SK-N-SH treated with all-trans-retinoic acid at 6 μM for 48 hours (cell line): ENCODE measurements around the gene SEL1L3.

Source experiments
- ATAC-seq: fragments of 200-7000 bp; cut with Tn5 transposase; 3 replicates; pipeline ENCODE4 v1.9.1; 2020; ENCODE audit warnings: mild to moderate bottlenecking, moderate library complexity
- BACH2 ChIP-seq: fragments of 250-450 bp; sonication (Bioruptor Pico); IDR thresholded peaks from 2 replicates; pipeline ENCODE4 v1.9.0; 2021; ENCODE audit warnings: mild to moderate bottlenecking, borderline replicate concordance
- CREB5 ChIP-seq: fragments of 250-450 bp; sonication (Bioruptor Pico); IDR thresholded peaks from 2 replicates; pipeline ENCODE4 v1.5.1; 2020; ENCODE audit warnings: low read depth, mild to moderate bottlenecking, moderate library complexity
- CSDC2 ChIP-seq: fragments of 250-450 bp; sonication (Bioruptor Pico); IDR thresholded peaks from 2 replicates; pipeline ENCODE4 v1.5.0; 2020; ENCODE audit warnings: mild to moderate bottlenecking, moderate library complexity
- CSRNP3 ChIP-seq: fragments of 250-450 bp; sonication (Bioruptor Pico); IDR thresholded peaks from 2 replicates; pipeline ENCODE4 v1.5.1; 2021; ENCODE audit warnings: mild to moderate bottlenecking, moderate library complexity
- ESRRG ChIP-seq: fragments of 250-450 bp; sonication (Bioruptor Pico); IDR thresholded peaks from 2 replicates; pipeline ENCODE4 v1.6.1; 2021; ENCODE audit warnings: mild to moderate bottlenecking
- GLIS3 ChIP-seq: fragments of 250-450 bp; sonication (Bioruptor Pico); IDR thresholded peaks from 2 replicates; pipeline ENCODE4 v1.5.0; 2020; ENCODE audit warnings: mild to moderate bottlenecking, moderate library complexity
- ISL1 ChIP-seq: fragments of 250-450 bp; sonication (Bioruptor Pico); IDR thresholded peaks from 2 replicates; pipeline ENCODE4 v2.1.2; 2022; ENCODE audit warnings: mild to moderate bottlenecking, moderate library complexity
- OSR1 ChIP-seq: fragments of 250-450 bp; sonication (Bioruptor Pico); IDR thresholded peaks from 2 replicates; pipeline ENCODE4 v1.8.0; 2022; ENCODE audit warnings: moderate library complexity, mild to moderate bottlenecking, inconsistent platforms
- PATZ1 ChIP-seq: fragments of 250-450 bp; sonication (Bioruptor Pico); IDR thresholded peaks from 2 replicates; pipeline ENCODE4 v1.8.0; 2020; ENCODE audit warnings: mild to moderate bottlenecking, moderate library complexity, borderline replicate concordance
- POU6F1 ChIP-seq: fragments of 250-450 bp; sonication (Bioruptor Pico); IDR thresholded peaks from 2 replicates; pipeline ENCODE4 v1.8.0; 2021; ENCODE audit warnings: low read depth, mild to moderate bottlenecking, moderate library complexity, borderline replicate concordance
- PPARA ChIP-seq: fragments of 250-450 bp; sonication (Bioruptor Pico); IDR thresholded peaks from 2 replicates; pipeline ENCODE4 v1.5.0; 2020; ENCODE audit warnings: mild to moderate bottlenecking, borderline replicate concordance
- RARB ChIP-seq: fragments of 250-450 bp; sonication (Bioruptor Pico); IDR thresholded peaks from 2 replicates; pipeline ENCODE4 v1.8.0; 2021; ENCODE audit warnings: mild to moderate bottlenecking, moderate library complexity
- SNAI2 ChIP-seq: fragments of 250-450 bp; sonication (Bioruptor Pico); IDR thresholded peaks from 2 replicates; pipeline ENCODE4 v1.5.0; 2020; ENCODE audit warnings: mild to moderate bottlenecking, moderate library complexity
- TCF4 ChIP-seq: fragments of 250-450 bp; sonication (Bioruptor Pico); IDR thresholded peaks from 2 replicates; pipeline ENCODE4 v1.8.0; 2021; ENCODE audit warnings: mild to moderate bottlenecking, moderate library complexity, borderline replicate concordance
- TOX ChIP-seq: fragments of 250-450 bp; sonication (Bioruptor Pico); IDR thresholded peaks from 2 replicates; pipeline ENCODE4 v1.8.0; 2021; ENCODE audit warnings: mild to moderate bottlenecking, moderate library complexity, borderline replicate concordance
- TSHZ2 ChIP-seq: fragments of 250-450 bp; sonication (Bioruptor Pico); IDR thresholded peaks from 2 replicates; pipeline ENCODE4 v1.5.0; 2020; ENCODE audit warnings: mild to moderate bottlenecking, moderate library complexity
- ZC3H10 ChIP-seq: fragments of 250-450 bp; sonication (Bioruptor Pico); IDR thresholded peaks from 2 replicates; pipeline ENCODE4 v1.5.1; 2021; ENCODE audit warnings: mild to moderate bottlenecking, moderate library complexity
- ZFP3 ChIP-seq: fragments of 250-450 bp; sonication (Bioruptor Pico); IDR thresholded peaks from 2 replicates; pipeline ENCODE4 v1.5.0; 2020; ENCODE audit warnings: mild to moderate bottlenecking, moderate library complexity
- ZFP30 ChIP-seq: fragments of 450-650 bp; formaldehyde crosslinking; IDR thresholded peaks from 2 replicates; pipeline ENCODE4 v1.5.0; 2022; ENCODE audit warnings: mild to moderate bottlenecking, moderate library complexity
- ZNF565 ChIP-seq: fragments of 450-650 bp; formaldehyde crosslinking; conservative IDR thresholded peaks from 2 replicates; pipeline ENCODE4 v1.5.0; 2020; ENCODE audit warnings: low read depth, mild to moderate bottlenecking, moderate library complexity
- ZNF70 ChIP-seq: fragments of 450-650 bp; formaldehyde crosslinking; IDR thresholded peaks from 2 replicates; pipeline ENCODE4 v1.5.0; 2020; ENCODE audit warnings: mild to moderate bottlenecking, moderate library complexity
- ZNF8 ChIP-seq: fragments of 450-650 bp; formaldehyde crosslinking; IDR thresholded peaks from 2 replicates; pipeline ENCODE4 v1.5.0; 2020; ENCODE audit warnings: mild to moderate bottlenecking, moderate library complexity

SEL1L3 gene

GRCh38 chr4:25879587-25879986 lies 16.8 kb upstream of the SEL1L3 start:
- TF ChIP-seq ZC3H10 (CRISPR knock-in tag), result no peak
- no peak for TF ChIP-seq ZFP3
- TF ChIP-seq RARB, result no peak
- TF ChIP-seq CSRNP3, result no peak
- no peak for TF ChIP-seq ZNF565
- TF ChIP-seq TCF4, result no peak
- no peak for TF ChIP-seq ZNF8 (CRISPR knock-in tag)
- no peak for TF ChIP-seq OSR1 (CRISPR knock-in tag)
- TF ChIP-seq SNAI2, result no peak
- no peak for TF ChIP-seq PPARA (CRISPR knock-in tag)
- TF ChIP-seq ESRRG (CRISPR knock-in tag), result no peak
- ATAC-seq, result no peak

GRCh38 chr4:25879091-25879584 lies 16.4 kb upstream of the SEL1L3 start:
- ATAC-seq, result no peak
- TF ChIP-seq TCF4 (no peak), ISL1 (CRISPR knock-in tag) (no peak)

- no peak for ATAC-seq
- TF ChIP-seq CSRNP3 (no peak), PPARA (CRISPR knock-in tag) (no peak), ESRRG (CRISPR knock-in tag) (no peak), TCF4 (no peak), GLIS3 (CRISPR knock-in tag) (no peak), PATZ1 (no peak), ZNF8 (CRISPR knock-in tag) (no peak), OSR1 (CRISPR knock-in tag) (no peak), RARB (no peak), ZFP3 (no peak), TOX (CRISPR knock-in tag) (no peak), CREB5 (no peak), ZNF70 (CRISPR knock-in tag) (no peak), ZNF565 (no peak), ZFP30 (no peak), BACH2 (no peak), CSDC2 (CRISPR knock-in tag) (no peak), TSHZ2 (CRISPR knock-in tag) (no peak), ZC3H10 (CRISPR knock-in tag) (no peak), POU6F1 (CRISPR knock-in tag) (no peak)
Measured at GRCh38 chr4:25878676-25879075, 15.9 kb upstream of the SEL1L3 start.
